Spleen (tissue), 11 donors: ENCODE results near the gene RPUSD1. TPM values are rescaled to one million over a fixed set of nuclear protein-coding genes. Genes with fewer than 3 reads are reported as not detected.

Experiments
- DNase-seq: peaks from one replicate; pipeline ENCODE4 v3.0.0-alpha.2; 2020
- H3K27ac ChIP-seq, 8 donors: fragments of 200-600 bp; sonication (generic) in 7 of 8; 1 replicate in 4 of 8; 2 replicates in 4 of 8; pipeline versions ENCODE4 v1.5.0 to v1.8.0; 2016 to 2021; ENCODE audit warnings: inconsistent platforms in 4 of 8, mild to moderate bottlenecking in 4 of 8, moderate library complexity in 1 of 8
- H3K27me3 ChIP-seq, 7 donors: fragments of 200-600 bp; sonication (generic) in 6 of 7; replicated peaks in 1 of 7; 1 replicate in 4 of 7; 2 replicates in 3 of 7; pipeline versions ENCODE4 v1.5.0 to v1.8.0; 2016 to 2021; ENCODE audit warnings: inconsistent platforms in 3 of 7, mild to moderate bottlenecking in 1 of 7
- H3K36me3 ChIP-seq, 6 donors: fragments of 200-600 bp; sonication (generic) in 5 of 6; 1 replicate in 4 of 6; 2 replicates in 2 of 6; pipeline versions ENCODE4 v1.5.0 to v1.8.0; 2016 to 2021; ENCODE audit warnings: inconsistent platforms in 2 of 6
- H3K4me1 ChIP-seq, 6 donors: fragments of 200-600 bp; sonication (generic) in 5 of 6; 1 replicate in 3 of 6; 2 replicates in 3 of 6; pipeline versions ENCODE4 v1.5.0 to v1.8.0; 2016 to 2021; ENCODE audit warnings: inconsistent platforms in 3 of 6
- H3K4me3 ChIP-seq, 8 donors: fragments of 200-600 bp; sonication (generic) in 7 of 8; 1 replicate in 4 of 8; 2 replicates in 4 of 8; pipeline versions ENCODE4 v1.5.0 to v1.8.0; 2016 to 2021; ENCODE audit warnings: inconsistent platforms in 4 of 8, mild to moderate bottlenecking in 4 of 8, moderate library complexity in 2 of 8
- H3K9me3 ChIP-seq, 8 donors: fragments of 200-600 bp; sonication (generic) in 7 of 8; 1 replicate in 4 of 8; 2 replicates in 4 of 8; pipeline versions ENCODE4 v1.5.0 to v1.8.0; 2016 to 2021; ENCODE audit warnings: inconsistent platforms in 4 of 8
- POLR2A ChIP-seq, 3 donors: fragments of 450-650 bp; IDR thresholded peaks; one replicate each; pipeline ENCODE4 v1.5.1; 2017; ENCODE audit warnings: antibody characterized with exemption in 3 of 3, mild to moderate bottlenecking in 1 of 3
- POLR2AphosphoS5 ChIP-seq, 3 donors: sonication (generic); formaldehyde crosslinking; IDR thresholded peaks; one replicate each; pipeline ENCODE4 v1.5.1; 2017; ENCODE audit warnings: antibody characterized with exemption in 3 of 3
- WGBS, 5 donors: extraction: QIAGEN DNeasy Blood & Tissue Kit in 3 of 5; methylation state at CpG; one replicate each; pipeline versions ENCODE4 v1.1.5 to v1.1.7; 2013 to 2018; 5-methylcytosine and 5-hydroxymethylcytosine counted together
- intact Hi-C: fragments of 100-400 bp; cut with DNase I; formaldehyde crosslinking; loops from one replicate; pipeline ENCODE4 v1.15.0; 2023; ENCODE audit warnings: low total_unique reads
- polyA plus RNA-seq, 3 donors: library from polyadenylated mRNA; stranded (reverse); fragments of 200-250 nt; gene quantifications; one replicate each; pipeline ENCODE4 v1.2.1, GENCODE V29; 2013
- total RNA-seq, 7 donors: library from RNA; depleted of rRNA in 3 of 7; stranded (reverse); fragments of >200 nt in 3 of 7; fragmentation: NEBNext Ultra II Directional in 4 of 7; extraction: Animal tissue kit (Norgen Biotek cat#: 25700) in 4 of 7; gene quantifications; one replicate each; pipeline versions ENCODE4 v1.1.0 to v1.2.1, GENCODE V29; 2016 to 2021
- TF ChIP-seq, protein P1 (sequence below), 11 experiments: fragments of 200-600 bp in 7 of 11; fragments of 450-650 bp in 4 of 11; sonication (generic) in 4 of 11; IDR thresholded peaks in 8 of 11; conservative IDR thresholded peaks in 3 of 11; 1 replicate in 7 of 11; 2 replicates in 4 of 11; pipeline versions ENCODE4 v1.4.0 to v1.8.0; 2016 to 2021; ENCODE audit warnings: antibody characterized with exemption in 11 of 11, inconsistent platforms in 4 of 11, mild to moderate bottlenecking in 1 of 11
- donor health status: healthy with polysubstance abuse.
- donor health status: DM: no; HTN: no; CAD: no; lungs with moderate emphysema.
- donor health status: DM: no; HTN: no; CAD: no.
- donor health status: Bipolar disorder and iron deficiency.
- donor health status: healthy.
- donor health status: DM: no; HTN: no; CAD: no.
- donor health status: DM: yes; HTN: yes; CAD: no.

The RPUSD1 gene
- total and polyA plus RNA-seq, 10 donors, result 17.9 to 34.2 (median 21.7) TPM

DNA sequence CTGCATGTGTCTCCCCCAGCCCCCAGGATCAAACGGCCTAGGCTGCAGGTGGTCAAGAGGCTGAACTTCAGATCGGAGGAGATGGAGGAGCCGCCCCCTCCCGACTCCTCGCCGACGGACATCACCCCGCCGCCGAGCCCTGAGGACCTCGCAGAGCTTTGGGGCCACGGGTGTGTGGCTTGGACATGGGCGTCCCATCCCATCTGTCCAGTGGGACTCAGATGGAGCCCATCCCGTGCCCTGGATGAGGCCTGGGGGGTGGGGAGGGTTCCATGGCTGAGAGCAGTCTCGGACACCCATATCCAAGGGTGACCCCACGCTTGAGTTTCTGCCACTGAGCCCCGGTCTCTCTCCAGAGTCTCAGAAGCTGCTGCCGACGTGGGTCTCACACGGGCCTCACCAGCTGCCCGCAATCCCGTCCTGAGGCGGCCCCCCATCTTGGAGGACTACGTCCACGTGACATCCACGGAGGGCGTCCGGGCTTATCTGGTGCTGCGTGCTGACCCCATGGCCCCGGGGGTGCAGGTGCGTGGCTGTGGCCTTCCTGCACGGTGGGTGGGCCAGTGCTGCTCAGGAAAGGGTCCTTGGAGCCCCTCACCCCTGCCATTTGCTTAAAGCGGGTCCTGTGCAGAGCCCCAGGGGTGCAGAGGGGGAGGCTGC is 1.1 kb upstream of the RPUSD1 start:
- no peak for TF ChIP-seq POLR2AphosphoS5 (IDR thresholded peaks at IDR 0.05)
- TF ChIP-seq, protein P1, sequence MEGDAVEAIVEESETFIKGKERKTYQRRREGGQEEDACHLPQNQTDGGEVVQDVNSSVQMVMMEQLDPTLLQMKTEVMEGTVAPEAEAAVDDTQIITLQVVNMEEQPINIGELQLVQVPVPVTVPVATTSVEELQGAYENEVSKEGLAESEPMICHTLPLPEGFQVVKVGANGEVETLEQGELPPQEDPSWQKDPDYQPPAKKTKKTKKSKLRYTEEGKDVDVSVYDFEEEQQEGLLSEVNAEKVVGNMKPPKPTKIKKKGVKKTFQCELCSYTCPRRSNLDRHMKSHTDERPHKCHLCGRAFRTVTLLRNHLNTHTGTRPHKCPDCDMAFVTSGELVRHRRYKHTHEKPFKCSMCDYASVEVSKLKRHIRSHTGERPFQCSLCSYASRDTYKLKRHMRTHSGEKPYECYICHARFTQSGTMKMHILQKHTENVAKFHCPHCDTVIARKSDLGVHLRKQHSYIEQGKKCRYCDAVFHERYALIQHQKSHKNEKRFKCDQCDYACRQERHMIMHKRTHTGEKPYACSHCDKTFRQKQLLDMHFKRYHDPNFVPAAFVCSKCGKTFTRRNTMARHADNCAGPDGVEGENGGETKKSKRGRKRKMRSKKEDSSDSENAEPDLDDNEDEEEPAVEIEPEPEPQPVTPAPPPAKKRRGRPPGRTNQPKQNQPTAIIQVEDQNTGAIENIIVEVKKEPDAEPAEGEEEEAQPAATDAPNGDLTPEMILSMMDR (IDR thresholded peaks at IDR 0.05 in 8 of 11, conservative IDR thresholded peaks at IDR 0.05 in 3 of 11), result no peak
- TF ChIP-seq POLR2A (IDR thresholded peaks at IDR 0.05), result no peak
- no peaks in the 10 kb centered on the region for H3K9me3 ChIP-seq
- peaks cover 0 to 70% (median 19%) of the 10 kb centered on the region in 6 donors for H3K36me3 ChIP-seq
- WGBS, 5 donors, result 75 to 90% (median 77%) methylated on average over 5 to 33 of the region's 33 CpGs
- peak; percentile 83 for DNase-seq
- H3K4me1 ChIP-seq, result peaks cover 17 to 45% (median 33%) of the 10 kb centered on the region in 6 donors
- intact Hi-C loops, result loop anchor here (5.0 kb wide), 1 partner anchor 77 kb away; no protein-coding TSS in a partner anchor
- no peaks in the 10 kb centered on the region for H3K27me3 ChIP-seq
- peak overlapping the region in 2 of 8 donors; percentile 77 to 90 for H3K27ac ChIP-seq
- peak overlapping the region; percentile 79 to 99 (median 94) for H3K4me3 ChIP-seq

DNA sequence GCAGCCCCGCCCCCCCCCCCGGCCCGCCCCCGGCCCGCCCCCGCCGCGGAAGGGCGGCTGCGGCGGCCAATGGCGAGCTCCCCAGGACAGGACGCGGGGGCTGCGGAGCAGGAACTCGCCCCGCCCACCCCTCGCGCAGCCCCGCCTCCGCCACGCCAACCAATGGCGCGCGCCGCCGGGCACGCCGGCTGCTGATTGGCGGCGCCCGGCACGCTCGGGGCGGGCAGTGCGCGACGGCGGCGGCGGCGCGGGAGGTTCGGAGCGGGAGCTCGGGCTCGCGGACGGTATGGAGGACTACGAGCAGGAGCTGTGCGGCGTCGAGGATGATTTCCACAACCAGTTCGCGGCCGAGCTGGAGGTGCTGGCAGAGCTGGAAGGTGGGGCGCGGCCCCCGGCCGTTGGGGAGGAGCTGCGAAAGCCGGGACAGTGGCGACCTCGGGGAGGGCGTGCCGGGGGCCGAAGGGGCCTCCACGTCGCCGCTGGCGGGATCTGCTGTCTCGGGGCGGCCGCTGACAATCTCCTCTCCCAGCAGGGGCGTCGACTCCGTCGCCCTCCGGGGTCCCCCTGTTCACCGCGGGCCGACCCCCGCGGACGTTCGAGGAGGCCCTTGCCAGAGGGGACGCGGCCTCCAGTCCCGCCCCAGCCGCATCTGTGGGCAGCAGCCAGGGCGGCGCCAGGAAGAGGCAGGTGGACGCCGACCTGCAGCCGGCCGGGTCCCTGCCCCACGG is 382 bp upstream of the RPUSD1 start, which contains the start of gene CHTF18:
CHTF18 (plus strand) TSS at position 222 of the 728 bp plus-strand sequence; CDS start at position 287, 65 bp downstream.
- peak within 1 kb of the TSS; percentile 53 to 90 (median 78) for H3K27ac ChIP-seq

DNA sequence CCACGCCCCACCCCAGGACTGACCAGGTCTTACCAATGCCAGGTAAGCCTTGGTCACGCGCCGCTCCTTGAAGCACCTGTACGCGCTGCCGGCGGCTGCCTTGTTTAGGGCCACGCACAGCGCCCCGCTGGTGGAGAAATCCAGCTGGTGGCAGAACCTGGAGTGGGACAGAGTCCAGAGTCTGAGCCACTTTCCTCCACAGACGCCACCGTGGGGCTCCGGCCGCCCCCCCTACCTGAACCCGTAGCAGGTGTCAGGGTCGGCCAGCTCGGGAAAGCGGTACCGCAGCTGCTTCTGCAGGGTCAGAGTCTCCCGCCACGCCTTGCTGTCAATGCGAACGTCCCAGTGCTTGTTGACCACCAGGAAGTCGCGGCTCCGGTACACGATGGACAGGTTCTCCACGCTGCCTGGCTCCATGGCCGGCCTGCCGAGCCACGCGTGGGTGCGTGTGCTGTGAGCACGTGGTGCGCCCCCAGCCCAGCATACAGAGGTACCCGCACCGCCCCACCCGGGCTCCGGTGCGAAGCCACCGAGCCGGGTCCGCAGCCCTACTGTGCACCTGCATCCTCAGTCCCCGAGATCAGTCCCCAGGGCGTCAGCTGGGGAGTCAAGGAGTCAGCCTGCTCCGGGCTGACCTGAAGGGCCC is 737 bp downstream of the RPUSD1 start:
- TF ChIP-seq POLR2A (IDR thresholded peaks at IDR 0.05) (no peak), POLR2AphosphoS5 (IDR thresholded peaks at IDR 0.05) (no peak)
- TF ChIP-seq, protein P1 (IDR thresholded peaks at IDR 0.05 in 8 of 11, conservative IDR thresholded peaks at IDR 0.05 in 3 of 11), result no peak
- H3K4me1 ChIP-seq, result peaks cover 17 to 45% (median 33%) of the 10 kb centered on the region in 6 donors
- DNase-seq, result peak; percentile 85
- H3K4me3 ChIP-seq, result peak overlapping the region; percentile 92 to 99 (median 97)
- no peaks in the 10 kb centered on the region for H3K9me3 ChIP-seq
- H3K36me3 ChIP-seq, result peaks cover 0 to 51% (median 13%) of the 10 kb centered on the region in 6 donors
- H3K27ac ChIP-seq, result peak overlapping the region; percentile 53 to 90 (median 78)
- peaks cover 0 to 15% (median 9%) of the 10 kb centered on the region in 7 donors for H3K27me3 ChIP-seq
- 40 to 64% (median 43%) methylated on average over 9 to 47 of the region's 47 CpGs for WGBS, 5 donors
- intact Hi-C loops, result loop anchor here (5.0 kb wide), 1 partner anchor 75 kb away; no protein-coding TSS in a partner anchor

More for the DNA sequence above, 382 bp upstream of the RPUSD1 start, which contains the start of gene CHTF18:
- DNase-seq, result peak; percentile 95
- Histone ChIP-seq H3K27me3 (peaks cover 0 to 3% (median 0%) of the 10 kb centered on the region in 7 donors), H3K36me3 (peaks cover 0 to 63% (median 18%) of the 10 kb centered on the region in 6 donors), H3K9me3 (no peaks in the 10 kb centered on the region), H3K4me1 (peaks cover 17 to 45% (median 33%) of the 10 kb centered on the region in 6 donors), H3K4me3 (peak within 1 kb of the TSS; percentile 92 to 99 (median 97))
- TF ChIP-seq POLR2A (IDR thresholded peaks at IDR 0.05) (no peak), POLR2AphosphoS5 (IDR thresholded peaks at IDR 0.05) (peak; percentile 10 to 68 (median 65))
- TF ChIP-seq, protein P1 (IDR thresholded peaks at IDR 0.05 in 8 of 11, conservative IDR thresholded peaks at IDR 0.05 in 3 of 11), result no peak
- intact Hi-C loops, result loop anchor here (5.0 kb wide), 1 partner anchor 76 kb away; no protein-coding TSS in a partner anchor
- WGBS, 5 donors, result 0 to 1% (median 0%) methylated on average over 14 to 97 of the region's 97 CpGs
